HPDE6-E6E7 (cell line): ENCODE data around the gene CDK6.
"Not testable (repeated sequence)": the region's sequence is repeated elsewhere in the genome, so short reads cannot be mapped to it uniquely, and the experiment has no call there.

ENCODE experiments used
- DNase-seq: peaks from one replicate; pipeline ENCODE4 v3.0.0; 2011; ENCODE audit warnings: missing footprints; ENCODE audit errors: extremely low spot score

The CDK6 gene

GRCh38 chr7:92761391-92762097 lies 74.8 kb downstream of the CDK6 start:
- DNase-seq = no peak

DNA sequence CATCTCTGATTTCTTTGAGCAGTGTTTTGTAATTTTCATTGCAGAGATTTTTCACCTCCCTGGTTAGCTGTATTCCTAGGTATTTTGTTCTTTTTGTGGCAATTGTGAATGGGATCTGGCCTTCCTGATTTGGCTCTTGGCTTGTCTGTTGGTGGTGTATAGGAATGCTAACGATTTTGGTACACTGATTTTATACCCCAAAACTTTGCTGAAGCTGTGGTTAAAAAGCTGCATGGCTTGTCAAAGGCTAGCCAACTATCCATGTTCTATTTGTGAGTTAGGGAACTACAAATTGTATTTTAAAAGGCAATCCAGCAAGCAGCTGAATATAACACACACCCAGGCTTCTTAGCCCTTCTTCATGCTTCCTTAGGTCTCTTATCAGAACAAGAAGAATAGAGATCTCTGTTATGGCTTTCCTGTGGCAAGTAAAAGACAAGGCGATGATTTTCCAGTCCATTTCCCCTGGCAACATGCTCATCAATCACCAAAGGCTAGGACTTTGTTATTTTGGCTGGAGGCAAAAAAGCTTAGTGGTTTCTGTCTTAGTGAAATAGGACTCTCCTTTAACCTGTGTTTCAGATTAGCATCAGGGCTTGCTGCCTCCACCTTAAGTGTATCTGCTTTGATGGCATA lies 77.5 kb downstream of the CDK6 start:
- DNase-seq = no peak

DNA sequence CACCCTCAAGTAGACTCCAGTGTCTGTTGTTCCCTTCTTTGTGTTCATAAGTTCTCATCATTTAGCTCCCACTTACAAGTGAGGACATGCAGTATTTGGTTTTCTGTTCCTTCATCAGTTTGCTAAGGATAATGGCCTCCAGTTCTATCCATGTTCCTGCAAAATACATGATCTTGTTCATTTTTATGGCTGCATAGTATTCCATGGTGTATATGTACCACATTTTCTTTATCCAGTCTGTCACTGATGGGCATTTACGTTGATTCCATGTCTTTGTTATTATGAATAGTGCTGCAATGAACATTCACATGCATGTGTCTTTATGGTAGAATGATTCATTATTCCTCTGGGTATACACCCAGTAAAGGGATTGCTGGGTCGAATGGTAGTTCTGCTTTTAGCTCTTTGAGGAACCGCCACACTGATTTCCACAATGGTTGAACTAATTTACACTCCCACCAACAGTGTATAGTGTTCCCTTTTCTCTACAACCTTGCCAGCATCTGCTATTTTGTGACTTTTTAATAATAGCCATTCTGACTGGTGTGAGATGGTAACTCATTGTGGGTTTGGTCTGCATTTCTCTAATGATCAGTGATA lies 79.0 kb downstream of the CDK6 start:
- DNase-seq = not testable (repeated sequence)

GRCh38 chr7:92755680-92756079 lies 80.7 kb downstream of the CDK6 start:
- no peak for DNase-seq

- no peak for DNase-seq
Measured at GRCh38 chr7:92754919-92755581, 81.3 kb downstream of the CDK6 start.

DNA sequence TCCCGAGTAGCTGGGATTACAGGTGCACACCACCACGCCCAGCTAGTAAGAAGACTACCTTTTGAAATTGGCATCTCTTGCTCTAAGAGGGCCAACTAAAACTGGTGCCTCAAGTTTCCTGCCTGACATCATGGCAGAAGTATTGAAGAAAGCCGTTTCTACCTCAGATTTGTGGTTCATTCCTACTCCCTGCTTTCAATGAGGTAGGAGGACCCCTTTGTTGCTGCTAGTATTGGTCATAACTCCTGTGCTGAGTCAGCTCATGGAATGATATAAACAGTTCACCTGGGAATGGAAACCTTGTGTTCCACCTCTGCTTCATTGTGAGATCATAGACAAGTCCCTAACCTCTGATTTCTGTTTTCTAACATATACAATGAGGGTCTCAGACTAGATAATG lies 82.8 kb downstream of the CDK6 start:
- no peak for DNase-seq

DNA sequence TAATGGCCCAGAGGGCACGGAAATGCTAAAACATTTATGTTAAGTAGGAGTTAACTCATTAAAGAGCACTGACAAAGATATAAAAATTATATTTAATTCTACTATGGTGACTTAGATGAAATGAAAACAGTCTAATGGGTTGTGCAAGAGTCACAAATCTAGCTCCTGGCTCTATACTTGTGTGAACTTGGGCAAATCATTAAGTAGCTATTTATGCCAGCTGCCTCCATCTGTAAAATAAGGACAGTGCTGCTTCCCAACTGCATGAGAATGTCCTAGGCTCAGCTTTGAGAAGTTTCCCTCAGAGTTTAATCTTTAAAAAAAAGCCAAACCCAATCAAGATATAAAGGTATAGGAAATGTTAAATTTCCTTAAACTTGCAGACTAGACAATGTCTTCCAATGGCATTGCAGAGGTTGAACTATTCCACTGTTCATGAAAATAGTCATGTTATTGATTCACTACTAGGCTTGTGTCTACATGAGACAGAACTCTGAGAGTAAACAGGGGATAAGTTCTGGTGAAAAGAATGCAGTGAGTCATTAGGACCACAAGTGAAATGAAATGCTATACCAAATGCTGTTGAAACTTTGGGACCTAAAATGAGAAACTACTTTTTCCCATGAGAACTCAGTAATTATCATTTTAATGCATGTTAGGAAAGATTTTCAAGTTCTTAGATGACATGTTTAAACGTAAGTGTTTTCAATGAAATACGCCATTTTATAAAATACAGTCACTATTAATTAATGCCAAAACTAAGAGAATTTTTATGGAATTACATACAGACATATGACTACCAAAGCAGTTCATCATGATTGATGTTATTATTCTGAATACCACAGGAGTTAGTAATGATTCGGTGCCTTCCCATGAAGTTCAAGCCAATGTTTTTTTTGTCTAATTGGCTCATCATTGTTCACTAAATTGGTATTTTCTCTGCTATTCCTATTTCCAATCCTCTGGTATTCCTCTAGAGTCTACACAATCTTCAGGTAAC lies 84.2 kb downstream of the CDK6 start:
- DNase-seq = peak; percentile 62

DNA sequence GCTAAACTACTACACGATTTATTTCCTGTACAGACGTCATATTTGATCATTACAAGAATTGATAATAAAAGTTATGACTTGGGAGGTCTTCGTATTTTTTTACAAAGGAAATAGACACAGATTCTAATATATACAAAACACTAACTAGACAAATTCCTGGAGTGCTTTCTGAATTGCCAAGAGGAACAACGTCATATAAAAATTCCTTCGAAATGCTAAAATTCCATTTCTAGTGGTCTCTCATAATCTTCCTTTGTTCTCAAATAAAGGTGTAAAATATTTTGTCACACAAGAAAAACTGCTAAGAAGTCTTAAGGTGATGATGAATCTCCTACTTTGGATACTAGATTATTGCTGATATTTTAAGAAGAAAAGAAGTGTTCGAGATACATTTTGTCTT lies 85.4 kb downstream of the CDK6 start:
- DNase-seq = no peak

DNA sequence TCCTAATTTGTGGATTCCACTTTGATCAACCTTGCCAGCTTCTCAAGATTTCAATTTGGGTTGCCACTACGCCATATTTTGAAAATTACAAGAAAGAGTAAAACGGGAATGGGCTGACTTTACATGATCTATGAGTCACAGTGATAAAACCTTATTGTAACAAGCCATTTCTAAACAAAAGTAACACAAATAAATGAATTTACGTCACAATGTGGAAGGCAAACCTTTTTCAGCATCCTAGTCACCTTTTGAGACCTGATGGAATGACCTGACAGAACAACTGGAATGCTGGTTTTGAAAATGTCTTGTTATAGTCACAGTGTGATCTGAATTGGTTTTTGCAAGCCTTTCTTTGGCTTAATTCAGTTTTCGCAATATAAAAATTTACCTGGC lies 85.9 kb downstream of the CDK6 start:
- no peak for DNase-seq

DNA sequence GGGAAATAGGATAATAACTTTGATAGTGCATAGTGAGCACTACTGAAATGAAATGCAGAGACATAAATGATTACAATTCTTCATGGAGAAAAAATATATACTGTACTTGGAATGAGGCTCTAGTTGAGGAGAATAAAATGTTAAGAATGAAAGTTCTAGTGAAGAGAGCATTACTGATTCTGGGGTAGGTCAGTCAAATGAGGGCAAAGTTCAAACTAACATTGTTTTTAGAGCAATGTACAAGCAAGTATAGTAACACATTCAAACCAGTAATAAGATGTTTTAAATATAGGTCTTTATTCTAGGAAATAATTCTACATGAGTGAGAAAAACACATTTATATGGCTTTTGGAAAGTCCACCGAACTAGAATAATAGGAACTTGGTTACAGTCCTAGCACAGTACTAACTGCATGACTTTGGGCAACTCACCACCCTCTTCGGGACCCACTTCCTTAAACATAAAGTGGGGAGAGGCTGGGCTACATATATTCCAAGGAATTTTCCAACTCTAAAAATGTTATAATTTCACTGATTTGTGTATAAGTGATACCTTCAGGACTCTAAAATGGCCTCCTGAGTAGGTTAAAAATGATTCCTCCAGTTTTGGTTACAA lies 86.4 kb downstream of the CDK6 start:
- no peak for DNase-seq

DNA sequence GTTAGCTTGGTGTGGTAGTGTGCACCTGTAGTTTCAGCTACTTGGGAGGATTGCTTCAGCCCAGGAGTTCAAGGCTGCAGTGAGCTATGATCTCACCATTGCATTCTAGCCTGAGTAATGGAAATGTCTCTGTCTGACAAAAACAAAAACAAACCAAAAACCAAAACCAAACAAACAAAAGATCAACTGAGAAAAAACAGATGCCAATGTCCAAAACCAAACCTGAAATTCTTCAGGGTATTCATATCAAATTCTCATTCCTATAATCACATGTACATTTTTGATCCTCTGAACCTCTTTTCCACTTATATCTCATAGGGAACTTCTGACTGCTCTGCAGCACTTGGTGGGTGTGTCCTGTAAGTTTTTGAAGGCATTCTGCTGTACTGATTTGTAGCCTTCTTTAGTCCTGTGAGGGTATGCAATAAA lies 87.0 kb downstream of the CDK6 start:
- no peak for DNase-seq

DNA sequence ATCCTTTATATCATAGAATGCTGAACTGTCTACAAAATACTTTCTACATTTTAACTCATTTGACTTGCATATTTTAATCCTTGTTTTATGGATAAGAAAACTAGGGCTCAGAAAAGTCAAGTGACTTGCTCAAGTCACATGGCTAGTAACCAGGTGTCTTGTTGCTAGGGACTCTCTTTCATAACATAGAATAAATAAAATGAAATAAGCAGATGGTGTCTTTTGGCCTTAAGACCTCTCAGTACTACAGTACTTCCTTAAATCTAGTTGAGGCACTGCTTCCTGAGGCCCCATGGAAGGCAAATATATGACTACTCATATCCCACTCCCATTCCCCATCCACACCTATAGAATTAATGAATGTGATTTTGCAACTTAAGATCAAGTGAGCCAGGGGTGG lies 87.9 kb downstream of the CDK6 start:
- no peak for DNase-seq

DNA sequence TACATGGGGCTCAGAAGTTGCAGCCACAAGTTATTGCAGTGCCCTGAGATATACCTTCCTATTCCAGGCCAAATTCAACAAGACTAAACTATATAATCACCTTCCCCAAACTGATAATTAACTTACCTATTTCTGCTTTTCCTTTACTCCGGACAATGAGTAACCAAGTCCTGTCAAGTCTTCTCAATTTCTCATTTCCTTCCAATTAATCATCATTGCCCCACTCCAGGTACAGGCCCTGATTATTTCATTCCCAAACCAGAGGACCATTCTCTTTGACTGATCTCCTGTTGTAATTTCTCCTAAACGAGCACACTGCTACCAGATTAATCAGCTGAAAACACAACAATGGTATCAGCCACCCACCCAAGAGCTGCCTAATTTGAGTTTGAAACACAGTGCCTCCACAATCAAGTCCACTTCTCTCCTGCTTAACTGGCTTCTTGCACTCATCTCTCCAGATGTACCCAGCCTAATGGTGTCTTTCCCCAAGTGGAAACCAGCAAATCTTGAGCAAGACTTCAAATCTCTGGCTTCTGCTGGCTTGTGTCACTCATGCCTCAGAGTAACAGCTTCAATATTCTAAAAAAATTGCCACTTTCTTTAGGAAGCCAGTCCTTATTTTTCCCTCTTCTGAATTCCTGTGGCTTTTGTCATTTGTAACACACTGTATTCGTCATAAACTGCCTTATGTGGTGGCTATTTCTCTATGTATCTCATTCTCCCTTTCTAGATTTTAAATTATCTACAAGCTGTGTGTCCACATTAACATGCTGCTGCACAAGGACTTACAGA lies 89.1 kb downstream of the CDK6 start:
- no peak for DNase-seq

GRCh38 chr7:92745241-92745640 lies 91.1 kb downstream of the CDK6 start:
- DNase-seq = no peak

DNA sequence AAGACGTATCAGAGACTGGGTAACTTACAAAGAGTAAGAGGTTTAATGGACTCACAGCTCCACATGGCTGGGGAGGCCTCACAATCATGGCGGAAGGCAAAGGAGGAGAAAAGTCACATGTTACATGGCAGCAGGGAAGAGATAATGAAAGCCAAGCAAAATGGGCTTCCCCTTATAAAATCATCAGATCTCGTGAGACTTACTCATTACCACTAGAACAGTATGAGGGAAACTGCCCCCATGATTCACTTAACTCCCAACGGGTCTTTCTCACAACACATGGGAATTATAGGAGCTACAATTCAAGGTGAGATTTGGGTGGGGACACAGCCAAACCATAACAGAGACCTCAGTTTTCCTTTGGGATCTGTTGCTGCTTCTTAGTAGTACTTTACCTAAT lies 92.2 kb downstream of the CDK6 start:
- not testable (repeated sequence) for DNase-seq

DNA sequence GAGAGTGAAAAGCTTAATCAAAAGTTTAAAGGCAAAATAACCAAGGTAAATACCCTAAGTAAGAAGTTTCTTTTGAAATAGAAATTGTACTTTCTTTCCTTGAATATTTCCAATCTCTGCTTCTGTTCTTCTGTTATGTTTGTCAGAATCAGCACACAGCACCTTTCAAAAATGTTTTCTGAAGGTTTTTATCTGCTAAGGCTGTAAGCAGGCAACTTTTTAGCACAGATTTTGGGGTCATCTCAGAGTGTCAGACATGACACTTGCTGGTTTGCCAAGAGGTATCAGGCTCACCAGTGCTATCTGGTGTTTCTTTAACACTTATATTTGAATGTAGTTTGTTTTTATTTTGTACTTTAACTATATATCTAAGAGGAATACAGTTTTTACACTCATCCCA lies 94.2 kb downstream of the CDK6 start:
- DNase-seq = no peak

GRCh38 chr7:92740700-92741126 lies 95.7 kb downstream of the CDK6 start:
- DNase-seq = peak; percentile 64

- no peak for DNase-seq
Measured at GRCh38 chr7:92740134-92740533, 96.2 kb downstream of the CDK6 start.

DNA sequence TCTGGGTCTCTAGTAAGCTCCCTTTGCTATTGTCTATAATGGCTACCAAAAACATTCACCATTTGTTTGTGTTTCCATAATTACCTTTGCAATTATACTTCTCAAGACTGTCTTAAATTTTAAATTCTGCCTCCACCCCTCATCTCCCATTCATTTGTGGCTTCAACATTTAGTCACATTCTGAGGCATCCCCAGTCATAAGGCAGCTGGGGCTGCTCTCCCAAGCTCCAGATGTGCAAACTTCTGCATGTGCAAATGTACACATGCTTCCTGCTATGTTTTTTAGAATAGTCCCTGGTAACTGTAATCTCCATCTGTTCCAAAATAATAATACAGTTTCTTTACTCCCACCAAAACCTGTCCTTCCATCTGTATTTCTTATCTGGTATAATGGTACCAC lies 97.3 kb downstream of the CDK6 start:
- DNase-seq = no peak

DNA sequence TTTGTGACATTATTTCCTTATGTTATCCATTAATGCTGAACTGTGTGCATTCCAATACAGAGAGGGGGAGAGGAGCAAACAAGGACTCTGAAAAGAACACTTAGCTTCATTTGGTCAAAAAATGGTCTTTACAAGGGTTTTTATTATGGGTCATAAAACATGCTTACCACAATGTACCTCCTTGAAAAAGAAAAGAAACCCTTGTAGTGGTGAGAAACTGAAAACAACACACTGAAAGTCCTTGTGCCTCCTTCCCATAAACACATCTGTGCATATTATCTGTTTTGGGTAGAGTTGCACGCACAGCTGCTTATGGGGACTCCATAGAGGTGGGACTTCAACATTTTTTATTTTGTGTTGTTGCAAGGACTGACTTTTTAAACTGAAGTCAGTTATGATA lies 98.7 kb downstream of the CDK6 start:
- DNase-seq = no peak
